ENCODE measurements around the gene LIPC. TPM values are rescaled to one million over a fixed set of nuclear protein-coding genes. Genes with fewer than 3 reads are reported as not detected.
"Not testable (repeated sequence)": the region's sequence is repeated elsewhere in the genome, so short reads cannot be mapped to it uniquely, and the experiment has no call there.

The LIPC gene
- total RNA-seq, 2 experiments from 2014 or later = not detected

GRCh38 chr15:58589047-58589446 lies 157.3 kb downstream of the LIPC start:
- H3K27ac Mint-ChIP-seq = no peak overlapping the region
- H3K36me3 Mint-ChIP-seq = peaks cover 5% of the 10 kb centered on the region
- ChIA-PET CTCF (interaction anchor here (0.6 kb wide), 1 partner anchor 940 kb away, joined by 3 read pairs; no protein-coding TSS in a partner anchor), POLR2A (interaction anchor here (0.7 kb wide), 1 partner anchor 193 kb away, joined by 5 read pairs; no protein-coding TSS in a partner anchor)
- no peaks in the 10 kb centered on the region for H3K9me3 Mint-ChIP-seq
- peaks cover 12% of the 10 kb centered on the region for H3K4me1 Mint-ChIP-seq (ENCODE audit: low read depth)
- peaks cover 5% of the 10 kb centered on the region for H3K27me3 Mint-ChIP-seq
- intact Hi-C loops (cut with micrococcal nuclease) = no loop called here
- no peak overlapping the region for H3K4me3 Mint-ChIP-seq
- DNase-seq = no peak

- CTCF ChIA-PET = interaction anchor here (1.1 kb wide), 1 partner anchor 14 kb away, joined by 3 read pairs; no protein-coding TSS in a partner anchor
- intact Hi-C loops (cut with micrococcal nuclease) = no loop called here
Measured at GRCh38 chr15:58590236-58590635, 158.4 kb downstream of the LIPC start.

GRCh38 chr15:58590926-58591325 lies 159.1 kb downstream of the LIPC start:
- CTCF ChIA-PET = interaction anchor here (0.7 to 1.1 kb wide), 2 partner anchors 13 to 131 kb away, joined by 3 read pairs; no protein-coding TSS in a partner anchor
- POLR2A ChIA-PET = no interaction called here
- H3K36me3 Mint-ChIP-seq = peaks cover 10% of the 10 kb centered on the region
- intact Hi-C loops (cut with micrococcal nuclease) = no loop called here
- H3K27me3 Mint-ChIP-seq = no peaks in the 10 kb centered on the region
- no peak overlapping the region for H3K27ac Mint-ChIP-seq
- H3K4me1 Mint-ChIP-seq (ENCODE audit: low read depth) = peaks cover 12% of the 10 kb centered on the region
- no peak for DNase-seq
- no peak overlapping the region for H3K4me3 Mint-ChIP-seq
- H3K9me3 Mint-ChIP-seq = no peaks in the 10 kb centered on the region

More at GRCh38 chr15:58590236-58590635, 158.4 kb downstream of the LIPC start:
- Mint-ChIP-seq H3K4me3 (no peak overlapping the region), H3K4me1 (ENCODE audit: low read depth) (peaks cover 17% of the 10 kb centered on the region), H3K9me3 (no peaks in the 10 kb centered on the region), H3K27me3 (no peaks in the 10 kb centered on the region), H3K36me3 (peaks cover 7% of the 10 kb centered on the region), H3K27ac (no peak overlapping the region)
- POLR2A ChIA-PET = no interaction called here
- no peak for DNase-seq

- peak overlapping the region; percentile 21 for H3K27ac Mint-ChIP-seq
- ChIA-PET POLR2A (no interaction called here), CTCF (no interaction called here)
- H3K4me1 Mint-ChIP-seq (ENCODE audit: low read depth) = peaks cover 12% of the 10 kb centered on the region
- H3K36me3 Mint-ChIP-seq = peaks cover 18% of the 10 kb centered on the region
- no peaks in the 10 kb centered on the region for H3K27me3 Mint-ChIP-seq
- intact Hi-C loops (cut with micrococcal nuclease) = no loop called here
- H3K4me3 Mint-ChIP-seq = no peak overlapping the region
- DNase-seq = no peak
- H3K9me3 Mint-ChIP-seq = no peaks in the 10 kb centered on the region
Measured at GRCh38 chr15:58593870-58594269, 162.1 kb downstream of the LIPC start.

- no peak overlapping the region for H3K27ac Mint-ChIP-seq
- no peak for DNase-seq
- H3K4me1 Mint-ChIP-seq (ENCODE audit: low read depth) = peaks cover 12% of the 10 kb centered on the region
- H3K9me3 Mint-ChIP-seq = no peaks in the 10 kb centered on the region
- no peaks in the 10 kb centered on the region for H3K27me3 Mint-ChIP-seq
- intact Hi-C loops (cut with micrococcal nuclease) = no loop called here
- peaks cover 21% of the 10 kb centered on the region for H3K36me3 Mint-ChIP-seq
- ChIA-PET CTCF (no interaction called here), POLR2A (no interaction called here)
- H3K4me3 Mint-ChIP-seq = no peak overlapping the region
Measured at GRCh38 chr15:58594898-58595297, 163.1 kb downstream of the LIPC start.

- intact Hi-C loops (cut with micrococcal nuclease) = no loop called here
- Mint-ChIP-seq H3K4me3 (no peak overlapping the region), H3K4me1 (ENCODE audit: low read depth) (peaks cover 12% of the 10 kb centered on the region), H3K27ac (no peak overlapping the region), H3K9me3 (no peaks in the 10 kb centered on the region), H3K27me3 (no peaks in the 10 kb centered on the region), H3K36me3 (peaks cover 21% of the 10 kb centered on the region)
- no peak for DNase-seq
- ChIA-PET CTCF (no interaction called here), POLR2A (no interaction called here)
Measured at GRCh38 chr15:58595516-58596263, 163.9 kb downstream of the LIPC start.

- no peaks in the 10 kb centered on the region for H3K27me3 Mint-ChIP-seq
- DNase-seq = no peak
- no peaks in the 10 kb centered on the region for H3K9me3 Mint-ChIP-seq
- H3K4me3 Mint-ChIP-seq = no peak overlapping the region
- H3K27ac Mint-ChIP-seq = no peak overlapping the region
- POLR2A ChIA-PET = no interaction called here
- H3K4me1 Mint-ChIP-seq (ENCODE audit: low read depth) = peaks cover 12% of the 10 kb centered on the region
- CTCF ChIA-PET = no interaction called here
- H3K36me3 Mint-ChIP-seq = peaks cover 24% of the 10 kb centered on the region
- intact Hi-C loops (cut with micrococcal nuclease) = no loop called here
Measured at GRCh38 chr15:58597943-58598828, 166.4 kb downstream of the LIPC start.

GRCh38 chr15:58598829-58599210 lies 167.0 kb downstream of the LIPC start:
- POLR2A ChIA-PET = no interaction called here
- H3K4me3 Mint-ChIP-seq = no peak overlapping the region
- H3K4me1 Mint-ChIP-seq (ENCODE audit: low read depth) = peaks cover 10% of the 10 kb centered on the region
- no peak for DNase-seq
- no peaks in the 10 kb centered on the region for H3K9me3 Mint-ChIP-seq
- H3K36me3 Mint-ChIP-seq = peaks cover 24% of the 10 kb centered on the region
- no peaks in the 10 kb centered on the region for H3K27me3 Mint-ChIP-seq
- intact Hi-C loops (cut with micrococcal nuclease) = no loop called here
- no peak overlapping the region for H3K27ac Mint-ChIP-seq
- CTCF ChIA-PET = no interaction called here

GRCh38 chr15:58602823-58603222 lies 171.0 kb downstream of the LIPC start:
- intact Hi-C loops (cut with micrococcal nuclease) = no loop called here
- ChIA-PET POLR2A (no interaction called here), CTCF (no interaction called here)
- Mint-ChIP-seq H3K4me1 (ENCODE audit: low read depth) (peaks cover 3% of the 10 kb centered on the region), H3K27ac (no peak overlapping the region), H3K36me3 (peaks cover 19% of the 10 kb centered on the region), H3K9me3 (no peaks in the 10 kb centered on the region), H3K4me3 (no peak overlapping the region), H3K27me3 (no peaks in the 10 kb centered on the region)
- no peak for DNase-seq

GRCh38 chr15:58603927-58604326 lies 172.1 kb downstream of the LIPC start:
- H3K27ac Mint-ChIP-seq; intact Hi-C loops (cut with micrococcal nuclease); DNase-seq; H3K27me3 Mint-ChIP-seq; H3K9me3 Mint-ChIP-seq; POLR2A ChIA-PET; H3K4me3 Mint-ChIP-seq: not testable (repeated sequence)
- peaks cover 12% of the 10 kb centered on the region for H3K4me1 Mint-ChIP-seq (ENCODE audit: low read depth)
- H3K36me3 Mint-ChIP-seq = peaks cover 25% of the 10 kb centered on the region
- CTCF ChIA-PET = interaction anchor here (0.9 kb wide), 1 partner anchor 13 kb away, joined by 3 read pairs; no protein-coding TSS in a partner anchor

GRCh38 chr15:58604455-58604923 lies 172.7 kb downstream of the LIPC start:
- intact Hi-C loops (cut with micrococcal nuclease) = no loop called here
- POLR2A ChIA-PET = interaction anchor here (0.6 kb wide), 1 partner anchor 177 kb away, joined by 3 read pairs; no protein-coding TSS in a partner anchor
- H3K4me1 Mint-ChIP-seq (ENCODE audit: low read depth) = peaks cover 14% of the 10 kb centered on the region
- no peaks in the 10 kb centered on the region for H3K9me3 Mint-ChIP-seq
- H3K27me3 Mint-ChIP-seq = no peaks in the 10 kb centered on the region
- H3K27ac Mint-ChIP-seq = no peak overlapping the region
- DNase-seq = no peak
- CTCF ChIA-PET = interaction anchor here (0.9 kb wide), 1 partner anchor 14 kb away, joined by 3 read pairs; no protein-coding TSS in a partner anchor
- no peak overlapping the region for H3K4me3 Mint-ChIP-seq
- peaks cover 26% of the 10 kb centered on the region for H3K36me3 Mint-ChIP-seq

GRCh38 chr15:58605931-58606530 lies 174.2 kb downstream of the LIPC start:
- no peak overlapping the region for H3K27ac Mint-ChIP-seq
- H3K4me3 Mint-ChIP-seq = no peak overlapping the region
- intact Hi-C loops (cut with micrococcal nuclease) = no loop called here
- ChIA-PET POLR2A (no interaction called here), CTCF (no interaction called here)
- H3K9me3 Mint-ChIP-seq = no peaks in the 10 kb centered on the region
- DNase-seq = no peak
- H3K27me3 Mint-ChIP-seq = no peaks in the 10 kb centered on the region
- H3K36me3 Mint-ChIP-seq = peaks cover 37% of the 10 kb centered on the region
- peaks cover 14% of the 10 kb centered on the region for H3K4me1 Mint-ChIP-seq (ENCODE audit: low read depth)
